HT-29 (cell line): ENCODE results near the gene RPH3AL. TPM values are rescaled to one million over a fixed set of nuclear protein-coding genes. Genes with fewer than 3 reads are reported as not detected.
"Not testable (repeated sequence)": the region's sequence is repeated elsewhere in the genome, so short reads cannot be mapped to it uniquely, and the experiment has no call there.

Source experiments
- DNase-seq: peaks from one replicate; pipeline ENCODE4 v3.0.0-alpha.2; 2015; ENCODE audit warnings: low spot score
- total RNA-seq: library from RNA; depleted of rRNA; stranded (reverse); fragments of >200 nt; shearing (Covaris generic); gene quantifications from 2 replicates; pipeline ENCODE4 v1.2.3, GENCODE V29; 2014

The RPH3AL gene
- total RNA-seq, 1 experiment from 2014 or later, result 33.7 TPM

DNA sequence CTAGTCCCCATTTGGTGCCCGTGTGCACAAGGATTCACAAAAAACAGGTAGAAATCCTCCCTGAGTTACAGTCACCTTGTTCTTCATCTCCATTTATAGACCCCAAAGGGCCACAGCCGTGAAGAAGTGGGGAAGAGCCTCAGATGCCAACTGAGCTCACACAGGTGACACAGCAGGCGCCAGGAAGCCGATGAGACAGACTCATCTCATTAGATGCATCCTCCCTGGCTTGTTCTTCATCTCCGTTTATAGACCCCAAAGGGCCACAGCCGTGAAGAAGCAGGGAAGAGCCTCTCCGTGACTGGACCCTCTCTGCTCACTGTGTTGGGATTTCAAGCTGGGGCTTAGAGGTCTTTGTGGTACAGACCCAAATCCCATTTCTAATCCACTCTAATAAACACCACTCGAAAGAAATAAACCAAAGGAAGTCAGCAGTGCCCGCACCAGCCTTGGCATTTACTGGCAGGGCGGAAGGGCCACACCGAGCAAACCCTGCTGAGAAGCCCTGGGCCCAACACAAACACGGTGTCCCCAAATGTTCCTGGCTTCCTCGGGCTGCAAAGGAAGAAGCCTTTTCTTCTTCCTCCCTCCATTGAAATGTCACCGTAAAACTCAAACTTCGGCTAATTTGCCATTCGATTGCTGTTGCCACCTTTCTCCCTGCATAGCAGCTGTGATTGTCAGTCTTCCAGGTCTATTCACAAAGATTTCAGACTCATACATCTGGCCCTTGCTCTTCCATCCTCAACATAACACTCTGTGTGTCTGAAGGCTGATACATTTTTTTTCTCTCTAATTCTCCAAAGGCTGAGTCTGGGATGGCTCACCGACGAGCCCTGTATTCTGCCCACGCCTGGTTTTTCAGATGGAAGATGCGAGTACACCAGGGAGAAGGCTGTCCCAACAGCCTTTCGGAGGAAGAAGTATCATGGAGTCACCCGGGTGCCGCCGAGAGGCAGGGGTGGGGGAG, 126.2 kb downstream of the RPH3AL start:
- no peak for DNase-seq

- DNase-seq, result no peak
Observed at GRCh38 chr17:225551-225950, 127.1 kb downstream of the RPH3AL start.

GRCh38 chr17:224576-224975, 128.0 kb downstream of the RPH3AL start:
- not testable (repeated sequence) for DNase-seq

GRCh38 chr17:223723-224471, 128.7 kb downstream of the RPH3AL start:
- no peak for DNase-seq

DNA sequence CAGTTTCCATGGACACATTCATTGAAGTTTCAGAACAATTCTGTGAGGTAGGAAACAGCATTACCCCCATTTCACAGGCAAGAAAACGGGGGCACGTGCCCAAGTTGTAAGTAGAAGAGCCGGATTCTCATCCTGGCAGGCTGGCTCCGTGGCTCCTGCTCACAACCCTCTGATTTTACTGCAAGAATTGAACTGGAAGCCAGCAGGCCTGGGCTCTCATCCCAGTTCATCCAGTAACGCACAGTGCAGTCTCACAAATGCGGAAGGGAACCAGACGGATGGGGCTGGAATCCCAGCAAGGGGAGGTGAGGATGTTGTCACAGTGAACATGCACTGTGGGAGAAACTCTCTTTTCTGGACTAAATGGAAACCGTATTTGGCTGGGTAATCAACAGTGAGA, 130.4 kb downstream of the RPH3AL start:
- no peak for DNase-seq

- DNase-seq, result no peak
Observed at GRCh38 chr17:219696-220095, 132.9 kb downstream of the RPH3AL start.

GRCh38 chr17:218432-219110, 134.0 kb downstream of the RPH3AL start:
- no peak for DNase-seq

- no peak for DNase-seq
Observed at GRCh38 chr17:216625-217024, 136.0 kb downstream of the RPH3AL start.

DNA sequence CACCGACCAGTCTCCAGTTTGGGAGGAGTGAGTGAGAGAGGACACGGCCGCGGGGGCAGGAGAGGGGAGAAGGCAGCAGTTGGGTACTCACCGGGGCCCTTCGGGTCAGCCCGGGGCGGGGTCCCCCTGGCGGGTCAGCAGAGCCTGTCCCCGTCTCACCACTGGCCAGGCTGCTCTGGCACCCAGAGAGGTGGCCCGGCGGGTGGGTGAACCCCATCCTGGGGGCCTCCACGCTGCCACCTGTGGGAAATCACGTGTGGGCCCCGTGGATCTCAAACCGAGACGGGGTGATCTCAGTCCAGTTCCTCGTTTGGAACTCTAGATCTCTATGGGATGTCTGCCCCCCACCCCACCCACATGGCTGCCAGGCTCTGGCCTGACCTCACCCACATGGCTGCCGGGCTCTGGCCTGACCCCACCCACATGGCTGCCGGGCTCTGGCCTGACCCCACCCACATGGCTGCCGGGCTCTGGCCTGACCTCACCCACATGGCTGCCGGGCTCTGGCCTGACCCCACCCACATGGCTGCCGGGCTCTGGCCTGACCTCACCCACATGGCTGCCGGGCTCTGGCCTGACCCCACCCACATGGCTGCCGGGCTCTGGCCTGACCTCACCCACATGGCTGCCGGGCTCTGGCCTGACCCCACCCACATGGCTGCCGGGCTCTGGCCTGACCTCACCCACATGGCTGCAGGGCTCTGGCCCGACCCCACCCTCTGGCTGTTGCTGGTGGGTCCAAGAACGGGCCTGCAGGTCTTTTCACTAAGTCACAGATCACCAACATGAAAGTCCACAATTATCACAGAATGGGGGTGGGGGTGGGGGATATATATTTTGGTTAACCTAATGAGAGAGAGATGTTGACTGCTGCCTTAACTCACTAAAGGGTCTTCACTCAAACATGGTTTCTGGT, 136.8 kb downstream of the RPH3AL start:
- not testable (repeated sequence) for DNase-seq

- DNase-seq, result no peak
Observed at GRCh38 chr17:214881-215331, 137.7 kb downstream of the RPH3AL start.

DNA sequence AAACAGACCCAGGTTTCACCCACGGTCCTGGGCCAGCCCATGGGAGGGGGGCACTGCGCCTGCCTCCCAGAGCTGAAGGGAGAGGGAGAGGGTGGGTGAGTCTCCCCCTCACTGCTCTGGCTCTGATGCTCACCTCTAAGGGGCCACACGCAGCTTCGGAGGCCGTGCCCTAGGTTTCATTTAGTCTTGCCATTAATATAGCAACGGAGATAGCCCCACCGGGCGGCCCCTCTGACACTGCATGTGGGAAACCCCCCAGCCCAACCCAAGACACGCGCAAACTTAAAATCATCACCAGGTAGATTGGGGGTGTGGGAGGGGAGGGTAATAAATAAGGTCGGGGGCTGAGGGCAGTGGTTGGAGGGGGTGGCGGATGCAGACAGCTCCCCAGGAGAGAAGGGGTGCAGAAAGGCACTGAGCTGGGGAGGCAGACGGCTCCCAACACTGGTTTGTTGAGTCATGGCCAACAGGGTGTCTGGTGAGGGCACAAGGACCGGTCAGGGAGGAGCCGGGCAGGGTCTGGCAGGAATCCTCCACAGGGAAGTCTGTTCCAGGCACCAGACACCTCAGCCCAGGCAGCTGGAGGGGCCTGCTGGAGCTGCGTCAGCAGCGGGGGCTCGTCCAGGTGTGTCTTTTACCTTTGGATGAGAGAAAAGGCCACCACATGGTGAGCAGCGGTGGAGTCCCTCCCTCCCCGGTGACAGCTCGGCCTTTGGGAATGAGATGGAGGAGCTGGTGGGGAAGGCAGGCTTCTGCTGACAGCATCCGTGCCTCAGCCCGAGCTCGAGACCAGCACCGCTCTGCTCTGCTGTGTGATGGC, 139.1 kb downstream of the RPH3AL start:
- DNase-seq, result no peak

- no peak for DNase-seq
Observed at GRCh38 chr17:210402-210801, 142.2 kb downstream of the RPH3AL start.

DNA sequence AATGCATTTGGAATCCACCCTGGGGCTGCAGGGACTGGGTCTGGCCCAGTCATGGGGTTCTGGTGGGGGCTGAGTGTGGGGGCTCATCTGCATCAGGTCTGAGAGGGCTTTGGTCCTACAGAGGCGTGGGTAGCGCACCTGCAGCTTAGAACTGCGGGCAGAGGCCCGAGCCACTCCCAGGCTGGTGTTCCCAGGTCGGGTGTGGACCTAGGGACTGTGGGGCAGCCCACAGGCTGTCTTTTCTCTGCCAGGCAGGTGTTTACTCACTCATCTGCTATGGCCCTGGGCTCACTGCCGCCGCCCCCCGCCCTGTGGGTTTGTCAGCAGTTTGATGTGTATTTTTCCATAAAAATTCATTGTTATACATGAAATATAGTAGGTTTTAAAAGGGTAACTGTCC, 144.2 kb downstream of the RPH3AL start:
- no peak for DNase-seq

- DNase-seq, result no peak
Observed at GRCh38 chr17:207775-208174, 144.8 kb downstream of the RPH3AL start.

- no peak for DNase-seq
Observed at GRCh38 chr17:206941-207560, 145.6 kb downstream of the RPH3AL start.

GRCh38 chr17:206484-206883, 146.1 kb downstream of the RPH3AL start:
- not testable (repeated sequence) for DNase-seq

- no peak for DNase-seq
Observed at GRCh38 chr17:205817-206216, 146.8 kb downstream of the RPH3AL start.

GRCh38 chr17:205148-205669, 147.4 kb downstream of the RPH3AL start:
- no peak for DNase-seq

DNA sequence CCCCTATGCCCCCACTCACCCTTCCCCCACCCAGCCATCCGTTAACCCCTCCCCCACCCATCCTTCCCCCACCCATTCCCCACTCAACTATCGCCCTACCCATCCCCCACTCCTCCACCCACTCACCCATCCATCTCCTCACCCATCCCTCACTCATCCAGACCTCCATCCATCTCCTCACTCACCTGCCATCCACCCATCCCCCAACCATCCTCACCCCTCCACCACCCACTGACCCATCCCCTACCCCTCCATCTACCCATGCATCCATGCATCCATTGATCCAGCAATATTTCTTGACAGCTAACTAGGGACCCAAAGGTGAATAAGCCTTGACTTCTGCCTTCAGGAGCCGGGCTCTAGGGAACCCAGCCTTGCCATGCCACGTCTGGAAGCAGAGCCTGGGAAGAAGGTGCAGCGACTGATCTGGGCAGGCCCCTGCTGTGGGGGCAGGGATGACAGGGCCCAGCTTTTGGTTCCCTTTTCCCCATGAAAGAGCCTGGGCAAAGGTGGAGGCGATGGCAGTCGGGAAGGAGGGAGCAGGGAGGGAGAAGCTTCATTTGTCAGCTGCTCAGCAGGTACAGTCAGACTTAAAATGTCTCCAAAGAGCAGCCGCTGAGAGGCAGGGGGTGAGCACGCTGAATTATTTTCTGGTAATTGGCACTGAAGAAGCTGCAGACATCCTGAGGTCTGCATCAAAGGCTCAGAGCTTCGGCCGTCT, 148.0 kb downstream of the RPH3AL start:
- no peak for DNase-seq
